HepG2 (cell line): ENCODE measurements around the gene RFC2. TPM values are rescaled to one million over a fixed set of nuclear protein-coding genes. Genes with fewer than 3 reads are reported as not detected.

Experiments
- ATAC-seq: fragments of 200-7000 bp; cut with Tn5 transposase; 3 replicates; pipeline ENCODE4 v1.9.1; 2020; ENCODE audit warnings: mild to moderate bottlenecking, moderate library complexity
- BruUV-seq: library from RNA; stranded (reverse); fragments of 400-500 nt; replicated peaks from 2 replicates; lab custom pipeline; 2021; lab: Mats Ljungman, UMichigan
- CTCF ChIA-PET: fragments of 300-600 bp; formaldehyde crosslinking; extraction: SDS; loops from one replicate; lab custom pipeline; 2021; ENCODE audit warnings: low total read pairs, inconsistent platforms, low intra/inter-chr PET ratio; lab: Yijun Ruan, JAX
- POLR2A ChIA-PET: fragments of 350-600 bp; sonication (Branson Sonifier 250); formaldehyde crosslinking; loops from one replicate; lab custom pipeline; 2020; ENCODE audit warnings: antibody characterized with exemption, inconsistent platforms; lab: Yijun Ruan, JAX
- DNase-seq: peaks from one replicate; pipeline ENCODE4 v3.0.0-alpha.2; 2015; ENCODE audit warnings: low spot score
- FAIRE-seq: peaks from 3 replicates; lab custom pipeline; 2011; peaks lifted over from hg19 to GRCh38; lab: Jason Lieb, UNC
- H2AFZ ChIP-seq: one replicate; pipeline ENCODE4 v1.6.1; 2011; ENCODE audit warnings: low read length, inconsistent platforms
- H3K27ac ChIP-seq: fragments of 300-600 bp; 3 replicates; pipeline ENCODE4 v1.8.0; 2011; ENCODE audit warnings: mixed run types, mild to moderate bottlenecking, mixed read lengths, low read length, inconsistent platforms; ENCODE audit not compliant: insufficient read depth; ENCODE audit errors: extremely low read length
- H3K27me3 ChIP-seq, 2 experiments: fragments of 200-600 bp in 1 of 2; 2 replicates in 1 of 2; 3 replicates in 1 of 2; pipeline versions ENCODE4 v1.6.0 to v1.8.0; 2011; ENCODE audit warnings: low read length in 2 of 2, mild to moderate bottlenecking in 2 of 2, moderate library complexity in 2 of 2, inconsistent platforms in 1 of 2; ENCODE audit not compliant: insufficient read depth in 2 of 2, control insufficient read depth in 1 of 2
- H3K36me3 ChIP-seq, 2 experiments: fragments of 200-600 bp in 1 of 2; replicated peaks in 1 of 2; 2 replicates in 1 of 2; 3 replicates in 1 of 2; pipeline versions ENCODE4 v1.5.1 to v1.8.0; 2011; ENCODE audit warnings: low read length in 2 of 2, inconsistent platforms in 1 of 2; ENCODE audit not compliant: insufficient read depth in 2 of 2, control insufficient read depth in 1 of 2
- H3K4me1 ChIP-seq: 2 replicates; pipeline ENCODE4 v1.5.1; 2012; ENCODE audit warnings: low read length, inconsistent platforms; ENCODE audit not compliant: insufficient read depth
- H3K4me2 ChIP-seq: 2 replicates; pipeline ENCODE4 v1.6.0; 2011; ENCODE audit warnings: low read depth, low read length, inconsistent platforms
- H3K4me3 ChIP-seq, 3 experiments: fragments of 200-600 bp in 1 of 3; sonication (generic), shearing (Covaris generic) in 1 of 3; replicated peaks in 1 of 3; 2 replicates each; pipeline ENCODE4 v1.5.1; 2011 to 2016; ENCODE audit warnings: low read length in 3 of 3, inconsistent platforms in 2 of 3, low read depth in 2 of 3, mild to moderate bottlenecking in 2 of 3, control low read depth in 1 of 3, mixed read lengths in 1 of 3; ENCODE audit not compliant: insufficient read depth in 1 of 3
- H3K79me2 ChIP-seq: one replicate; pipeline ENCODE4 v1.6.1; 2011; ENCODE audit warnings: low read length, inconsistent platforms; ENCODE audit not compliant: insufficient read depth
- H3K9ac ChIP-seq: 2 replicates; pipeline ENCODE4 v1.6.0; 2011; ENCODE audit warnings: mild to moderate bottlenecking, low read depth, low read length, inconsistent platforms; ENCODE audit not compliant: insufficient read depth
- H3K9me3 ChIP-seq: 2 replicates; pipeline ENCODE4 v1.5.1; 2012; ENCODE audit warnings: mild to moderate bottlenecking, low read length
- H4K20me1 ChIP-seq: 2 replicates; pipeline ENCODE4 v1.6.0; 2011; ENCODE audit warnings: inconsistent platforms, mild to moderate bottlenecking, low read length, moderate library complexity; ENCODE audit not compliant: insufficient read depth
- AHR ChIP-seq: IDR thresholded peaks from 2 replicates; pipeline ENCODE4 v1.6.1; 2018; ENCODE audit warnings: missing genetic modification reagents, missing compliant biosample characterization
- AKAP8 ChIP-seq: sonication (generic); formaldehyde crosslinking; IDR thresholded peaks from 2 replicates; pipeline ENCODE4 v1.5.1; 2020; ENCODE audit warnings: mild to moderate bottlenecking, missing genetic modification reagents
- E2F2 ChIP-seq: sonication (generic); formaldehyde crosslinking; IDR thresholded peaks from 2 replicates; pipeline ENCODE4 v1.4.0; 2020; ENCODE audit warnings: missing genetic modification reagents, borderline replicate concordance
- FUBP1 ChIP-seq: sonication (generic); formaldehyde crosslinking; IDR thresholded peaks from 2 replicates; pipeline ENCODE4 v1.5.1; 2020; ENCODE audit warnings: missing genetic modification reagents, mild to moderate bottlenecking, borderline replicate concordance
- NKX3-1 ChIP-seq: sonication (generic); formaldehyde crosslinking; IDR thresholded peaks from 2 replicates; pipeline ENCODE4 v1.5.0; 2020; ENCODE audit warnings: missing genetic modification reagents
- PATZ1 ChIP-seq: sonication (generic); formaldehyde crosslinking; IDR thresholded peaks from 2 replicates; pipeline ENCODE4 v1.4.0; 2020; ENCODE audit warnings: missing genetic modification reagents
- POGK ChIP-seq: sonication (generic); formaldehyde crosslinking; conservative IDR thresholded peaks from 2 replicates; pipeline ENCODE4 v1.8.0; 2022; ENCODE audit warnings: mild to moderate bottlenecking, moderate library complexity, missing genetic modification reagents
- REL ChIP-seq: sonication (generic); formaldehyde crosslinking; conservative IDR thresholded peaks from 2 replicates; pipeline ENCODE4 v1.8.0; 2022; ENCODE audit warnings: mild to moderate bottlenecking, missing genetic modification reagents, moderate library complexity
- RFX1 ChIP-seq: fragments of 450-650 bp; IDR thresholded peaks from 2 replicates; pipeline ENCODE4 v1.6.1; 2017
- SP140L ChIP-seq: sonication (generic); formaldehyde crosslinking; IDR thresholded peaks from 2 replicates; pipeline ENCODE4 v1.4.0; 2020; ENCODE audit warnings: missing genetic modification reagents, borderline replicate concordance
- ZBTB20 ChIP-seq: sonication (generic); formaldehyde crosslinking; IDR thresholded peaks from 2 replicates; pipeline ENCODE4 v1.8.1; 2023; ENCODE audit warnings: missing genetic modification reagents, low read depth, mild to moderate bottlenecking, borderline replicate concordance
- ZNF224 ChIP-seq: sonication (generic); formaldehyde crosslinking; IDR thresholded peaks from 2 replicates; pipeline ENCODE4 v1.5.0; 2020; ENCODE audit warnings: mild to moderate bottlenecking, missing genetic modification reagents
- ZNF296 ChIP-seq: sonication (generic); formaldehyde crosslinking; conservative IDR thresholded peaks from 2 replicates; pipeline ENCODE4 v1.5.0; 2020; ENCODE audit warnings: mild to moderate bottlenecking, missing genetic modification reagents
- ZNF383 ChIP-seq: sonication (generic); formaldehyde crosslinking; IDR thresholded peaks from 2 replicates; pipeline ENCODE4 v1.4.0; 2020; ENCODE audit warnings: missing genetic modification reagents, mild to moderate bottlenecking, borderline replicate concordance
- ZNF550 ChIP-seq: sonication (generic); formaldehyde crosslinking; IDR thresholded peaks from 2 replicates; pipeline ENCODE4 v1.4.0; 2020; ENCODE audit warnings: mild to moderate bottlenecking, missing genetic modification reagents, borderline replicate concordance
- ZNF782 ChIP-seq: sonication (generic); formaldehyde crosslinking; IDR thresholded peaks from 2 replicates; pipeline ENCODE4 v1.4.0; 2020; ENCODE audit warnings: missing genetic modification reagents, mild to moderate bottlenecking, borderline replicate concordance
- ZNF83 ChIP-seq: sonication (generic); formaldehyde crosslinking; IDR thresholded peaks from 2 replicates; pipeline ENCODE4 v1.4.0; 2020; ENCODE audit warnings: missing genetic modification reagents, mild to moderate bottlenecking, borderline replicate concordance
- ZNF891 ChIP-seq: sonication (generic); formaldehyde crosslinking; IDR thresholded peaks from 2 replicates; pipeline ENCODE4 v1.5.0; 2020; ENCODE audit warnings: mild to moderate bottlenecking, missing genetic modification reagents
- WGBS: methylation state at CpG from one replicate; pipeline ENCODE4 v1.1.6; 2017; ENCODE audit warnings: low lambda C conversion rate; 5-methylcytosine and 5-hydroxymethylcytosine counted together
- in situ Hi-C: cut with HindIII; loops from 2 replicates; pipeline ENCODE4 v1.10.0; 2017; ENCODE audit warnings: low pct_unique_long_range_greater_than_20kb; ENCODE audit not compliant: extremely low pct_ligation_motif_present
- intact Hi-C: fragments of 100-400 bp; cut with micrococcal nuclease; formaldehyde crosslinking; loops from one replicate; pipeline ENCODE4 v1.10.0; 2022; ENCODE audit not compliant: unreplicated experiment
- polyA plus RNA-seq, 8 experiments: library from polyadenylated mRNA; depleted of rRNA in 3 of 8; stranded (reverse) in 7 of 8; unstranded in 1 of 8; fragments of >200 nt; fragmentation: Illumina TruSeq in 4 of 8; extraction: Trizol in 4 of 8; gene quantifications; 2 replicates each; pipeline versions ENCODE4 v1.2.1 to v1.2.3, GENCODE V29; 2011 to 2016; ENCODE audit warnings: low read depth in 4 of 8, missing spikeins in 1 of 8, mixed read lengths in 1 of 8; ENCODE audit not compliant: insufficient read depth in 1 of 8
- total RNA-seq, 5 experiments: library from RNA; depleted of rRNA; stranded (reverse); fragments of >200 nt; fragmentation: Illumina TruSeq; extraction: Trizol; gene quantifications; 2 replicates each; pipeline ENCODE4 v1.2.3, GENCODE V29; 2016; ENCODE audit warnings: low read depth in 1 of 5

RFC2 gene
- total and polyA plus RNA-seq, 2 of the 13 experiments (the other 11 are each of a cell fraction or from before 2014, with no cell fraction given), result 14.6 to 43.5 TPM

- in situ Hi-C loops (loop anchor here (25.0 kb wide), 1 partner anchor 342 kb away; no protein-coding TSS in a partner anchor), intact Hi-C loops (no loop called here)
- Histone ChIP-seq H3K79me2 (no peaks in the 10 kb centered on the region), H2AFZ (no peak overlapping the region), H3K36me3 (no peaks in the 10 kb centered on the region; a peak in 1 of 5 replicates), H3K4me1 (peaks cover 39% of the 10 kb centered on the region), H3K9ac (peak overlapping the region; percentile 38), H3K27me3 (no peaks in the 10 kb centered on the region; a peak in 2 of 5 replicates), H3K4me3 (peak overlapping the region; percentile 28 to 66 (median 35); a peak in 4 of 6 replicates), H3K27ac (peak overlapping the region; percentile 59), H4K20me1 (no peaks in the 10 kb centered on the region), H3K4me2 (peak overlapping the region; percentile 79), H3K9me3 (no peaks in the 10 kb centered on the region)
- BruUV-seq, result TSS peak; percentile 63
- WGBS, result 7% methylated on average over 8 of the region's 9 CpGs
- ATAC-seq (peak; percentile 50), FAIRE-seq (no peak), DNase-seq (no peak)
- POLR2A ChIA-PET, result interaction anchor here (0.7 to 1.9 kb wide), 11 partner anchors 10 to 161 kb away, joined by 3 to 8 read pairs (median 4); partner anchors contain the start of genes EIF4H, LAT2 and RFC2
- CTCF ChIA-PET, result interaction anchor here (1.2 kb wide), 1 partner anchor 14 kb away, joined by 5 read pairs; no protein-coding TSS in a partner anchor
- TF ChIP-seq RFX1 (no peak), ZBTB20 (0 out of 2 replicates have a peak, but pooled peaks have one; percentile 13), ZNF891 (CRISPR knock-in tag) (no peak), POGK (CRISPR knock-in tag) (no peak), AKAP8 (no peak), FUBP1 (CRISPR knock-in tag) (0 out of 2 replicates have a peak, but pooled peaks have one; percentile 27), ZNF296 (no peak), E2F2 (no peak), ZNF224 (CRISPR knock-in tag) (0 out of 2 replicates have a peak, but pooled peaks have one; percentile 39), SP140L (CRISPR knock-in tag) (no peak), ZNF550 (CRISPR knock-in tag) (no peak), PATZ1 (CRISPR knock-in tag) (peak; percentile 89), ZNF383 (no peak), ZNF782 (CRISPR knock-in tag) (no peak), ZNF83 (CRISPR knock-in tag) (no peak), REL (CRISPR knock-in tag) (0 out of 2 replicates have a peak, but pooled peaks have one; percentile 5), AHR (peak; percentile 23; the same call in 1 of the 2 replicates), NKX3-1 (no peak)
Measured at GRCh38 chr7:74220229-74220628, 34.0 kb downstream of the RFC2 start.
